HCT116 (cell line): Measurements from ENCODE around the gene BBLN. TPM values are rescaled to one million over a fixed set of nuclear protein-coding genes. Genes with fewer than 3 reads are reported as not detected.

Source experiments
- ATAC-seq: fragments of 200-7000 bp; cut with Tn5 transposase; 2 replicates; pipeline ENCODE4 v1.9.1; 2020; ENCODE audit warnings: mild to moderate bottlenecking, moderate library complexity
- BruUV-seq: library from RNA; stranded (reverse); fragments of 400-500 nt; replicated peaks from 2 replicates; lab custom pipeline; 2021; lab: Mats Ljungman, UMichigan
- CTCF ChIA-PET: fragments of 300-600 bp; sonication (Branson Sonifier 250); formaldehyde crosslinking; loops from one replicate; lab custom pipeline; 2021; ENCODE audit warnings: antibody characterized with exemption; lab: Charles Lee
- POLR2A ChIA-PET: fragments of 300-600, 350-600 bp; sonication (Branson Sonifier 250); formaldehyde crosslinking; loops from one replicate; lab custom pipeline; 2021; ENCODE audit warnings: antibody characterized with exemption; lab: Charles Lee
- RAD21 ChIA-PET, 2 experiments: fragments of 300-600 bp; sonication (Branson Sonifier 250); formaldehyde crosslinking; loops; one replicate each; lab custom pipeline; 2023; ENCODE audit warnings: low total read pairs in 2 of 2; ENCODE audit not compliant: uncharacterized antibody in 2 of 2, unreplicated experiment in 2 of 2, low non-redundant PET in 1 of 2; lab: Charles Lee
- DNase-seq: peaks from one replicate; pipeline ENCODE4 v3.0.0-alpha.2; 2010; ENCODE audit warnings: low read depth, low spot score
- H2AFZ ChIP-seq: fragments of 200-600 bp; shearing (Covaris generic), sonication (generic); 2 replicates; pipeline ENCODE4 v1.6.1; 2017; ENCODE audit warnings: low read depth, mixed run types, mixed read lengths, antibody characterized with exemption, low read length; ENCODE audit not compliant: poor library complexity, severe bottlenecking
- H3K27ac ChIP-seq: 2 replicates; pipeline ENCODE4 v1.5.1; 2012; ENCODE audit warnings: low read depth, low read length
- H3K27me3 ChIP-seq: fragments of 200-600 bp; sonication (generic); 2 replicates; pipeline ENCODE4 v1.6.1; 2016; ENCODE audit warnings: mixed run types, low read length, mixed read lengths; ENCODE audit not compliant: insufficient read depth
- H3K36me3 ChIP-seq, 2 experiments: fragments of 200-500 bp in 1 of 2; fragments of 200-600 bp in 1 of 2; sonication (Bioruptor generic) in 1 of 2; sonication (generic) in 1 of 2; 2 replicates each; pipeline versions ENCODE4 v1.5.1 to v1.6.1; 2014 to 2016; ENCODE audit warnings: low read length in 2 of 2, inconsistent platforms in 1 of 2, mixed read lengths in 1 of 2, mixed run types in 1 of 2; ENCODE audit not compliant: insufficient read depth in 2 of 2, control insufficient read depth in 1 of 2
- H3K4me1 ChIP-seq, 2 experiments: fragments of 200-600 bp in 1 of 2; sonication (generic) in 1 of 2; 2 replicates each; pipeline versions ENCODE4 v1.5.1 to v1.6.1; 2012 to 2017; ENCODE audit warnings: low read length in 2 of 2, inconsistent platforms in 1 of 2, mild to moderate bottlenecking in 1 of 2, mixed read lengths in 1 of 2, mixed run types in 1 of 2, moderate library complexity in 1 of 2; ENCODE audit not compliant: insufficient read depth in 2 of 2, control insufficient read depth in 1 of 2
- H3K4me2 ChIP-seq: fragments of 200-600 bp; sonication (generic); 2 replicates; pipeline ENCODE4 v1.6.1; 2017; ENCODE audit warnings: mixed run types, low read length, mixed read lengths
- H3K4me3 ChIP-seq, 2 experiments: fragments of 200-600 bp in 1 of 2; sonication (generic) in 1 of 2; replicated peaks in 1 of 2; 2 replicates each; pipeline ENCODE4 v1.5.1; 2011 to 2016; ENCODE audit warnings: low read length in 2 of 2, control low read depth in 1 of 2, low read depth in 1 of 2, mild to moderate bottlenecking in 1 of 2, mixed read lengths in 1 of 2, mixed run types in 1 of 2
- H3K79me2 ChIP-seq: fragments of 200-600 bp; sonication (generic); 2 replicates; pipeline ENCODE4 v1.6.1; 2017; ENCODE audit warnings: mild to moderate bottlenecking, mixed run types, low read length, moderate library complexity, mixed read lengths; ENCODE audit not compliant: insufficient read depth
- H3K9ac ChIP-seq: fragments of 200-600 bp; sonication (generic); 2 replicates; pipeline ENCODE4 v1.6.1; 2016; ENCODE audit warnings: low read length, mixed read lengths
- H3K9me2 ChIP-seq: fragments of 200-600 bp; sonication (generic), shearing (Covaris generic); 2 replicates; pipeline ENCODE4 v1.6.1; 2017; ENCODE audit warnings: mixed run types, mild to moderate bottlenecking, moderate library complexity; ENCODE audit not compliant: insufficient read depth
- H3K9me3 ChIP-seq, 2 experiments: fragments of 200-500 bp in 1 of 2; fragments of 200-600 bp in 1 of 2; sonication (Bioruptor generic) in 1 of 2; sonication (generic) in 1 of 2; 2 replicates each; pipeline ENCODE4 v1.6.1; 2014 to 2017; ENCODE audit warnings: low read length in 2 of 2, mixed read lengths in 2 of 2, inconsistent platforms in 1 of 2, low read depth in 1 of 2, mild to moderate bottlenecking in 1 of 2, mixed run types in 1 of 2, moderate library complexity in 1 of 2; ENCODE audit not compliant: control insufficient read depth in 1 of 2, insufficient read depth in 1 of 2
- H4K20me1 ChIP-seq: fragments of 200-600 bp; sonication (generic), shearing (Covaris generic); 2 replicates; pipeline ENCODE4 v1.6.1; 2017; ENCODE audit warnings: mixed run types, mild to moderate bottlenecking, moderate library complexity; ENCODE audit not compliant: insufficient read depth
- CTCF ChIP-seq, 3 experiments: fragments of 200-600 bp in 1 of 3; sonication (generic) in 1 of 3; IDR thresholded peaks in 2 of 3; conservative IDR thresholded peaks in 1 of 3; 2 replicates each; pipeline ENCODE4 v1.5.1; 2012 to 2017; ENCODE audit warnings: low read depth in 2 of 3, low read length in 2 of 3, antibody characterized with exemption in 1 of 3, borderline replicate concordance in 1 of 3, control low read depth in 1 of 3, mild to moderate bottlenecking in 1 of 3, mixed read lengths in 1 of 3, mixed run types in 1 of 3, moderate library complexity in 1 of 3; ENCODE audit not compliant: insufficient read depth in 1 of 3
- EZH2 ChIP-seq: fragments of 200-600 bp; sonication (generic); IDR thresholded peaks from 2 replicates; pipeline ENCODE4 v1.6.1; 2017; ENCODE audit warnings: antibody characterized with exemption, mixed run types
- FOSL1 ChIP-seq: IDR thresholded peaks from 2 replicates; pipeline ENCODE4 v1.6.1; 2012; ENCODE audit warnings: low read depth
- MAX ChIP-seq: IDR thresholded peaks from 2 replicates; pipeline ENCODE4 v1.6.1; 2012
- RAD21 ChIP-seq: IDR thresholded peaks from 2 replicates; pipeline ENCODE4 v1.6.1; 2012; ENCODE audit warnings: low read depth, mild to moderate bottlenecking
- SIN3A ChIP-seq: IDR thresholded peaks from 2 replicates; pipeline ENCODE4 v1.6.1; 2012; ENCODE audit warnings: low read depth
- TCF7L2 ChIP-seq: IDR thresholded peaks from 2 replicates; pipeline ENCODE4 v1.7.0; 2011; ENCODE audit warnings: borderline replicate concordance, inconsistent platforms; ENCODE audit not compliant: insufficient read depth, insufficient read length; ENCODE audit errors: extremely low read depth
- YY1 ChIP-seq: IDR thresholded peaks from 2 replicates; pipeline ENCODE4 v1.6.1; 2011; ENCODE audit warnings: low read length, low read depth, moderate library complexity, mild to moderate bottlenecking; ENCODE audit not compliant: insufficient replicate concordance; ENCODE audit errors: extremely low read depth
- ZBTB33 ChIP-seq: IDR thresholded peaks from 2 replicates; pipeline ENCODE4 v1.6.1; 2011; ENCODE audit warnings: mild to moderate bottlenecking, low read length, moderate library complexity; ENCODE audit not compliant: insufficient replicate concordance; ENCODE audit errors: extremely low read depth
- ZNF274 ChIP-seq: fragments of 200-500 bp; sonication (Bioruptor generic); IDR thresholded peaks from 2 replicates; pipeline ENCODE4 v1.6.1; 2014; ENCODE audit warnings: mild to moderate bottlenecking, low read depth, low read length, inconsistent platforms
- intact Hi-C: fragments of 100-400 bp; cut with micrococcal nuclease; formaldehyde crosslinking; loops from 2 replicates; pipeline ENCODE4 v1.10.0; 2022
- total RNA-seq: library from RNA; stranded (reverse); gene quantifications from one replicate; pipeline ENCODE4 v1.2.1, GENCODE V29; 2021; ENCODE audit not compliant: unreplicated experiment

The BBLN gene
- total RNA-seq, 1 experiment from 2014 or later, result 119 TPM

GRCh38 chr9:128211981-128212281, 51.9 kb downstream of the BBLN start:
- Histone ChIP-seq H3K27ac (no peak overlapping the region), H3K79me2 (no peaks in the 10 kb centered on the region), H3K9ac (0 out of 2 replicates have a peak overlapping the region, but pooled peaks have one; percentile 2), H3K9me2 (no peaks in the 10 kb centered on the region), H3K4me3 (no peak overlapping the region), H3K9me3 (no peaks in the 10 kb centered on the region), H4K20me1 (no peaks in the 10 kb centered on the region), H3K27me3 (no peaks in the 10 kb centered on the region), H3K4me2 (peak overlapping the region; percentile 19; the same call in 1 of the 2 replicates), H3K4me1 (peaks cover 9 to 38% of the 10 kb centered on the region in 2 experiments), H2AFZ (no peak overlapping the region), H3K36me3 (no peaks in the 10 kb centered on the region)
- intact Hi-C loops, result no loop called here
- no peak for DNase-seq
- ChIA-PET RAD21 (no interaction called here), CTCF (no interaction called here), POLR2A (no interaction called here)
- no peak for ATAC-seq
- BruUV-seq, result no TSS peak
- TF ChIP-seq ZBTB33, result no peak
- TF ChIP-seq RAD21, result no peak
- TF ChIP-seq MAX, result no peak
- TF ChIP-seq ZNF274, result no peak
- TF ChIP-seq SIN3A, result no peak
- no peak for TF ChIP-seq CTCF (IDR thresholded peaks at IDR 0.05 in 2 of 3, conservative IDR thresholded peaks at IDR 0.05 in 1 of 3; ENCODE audit: borderline replicate concordance in 1 of 3, insufficient read depth in 1 of 3, low read depth in 2 of 3, low read length in 2 of 3)
- no peak for TF ChIP-seq YY1
- no peak for TF ChIP-seq TCF7L2
- no peak for TF ChIP-seq FOSL1
- no peak for TF ChIP-seq EZH2
- TF ChIP-seq, all 23 proteins: peak for 0

Other genes with a start within 250 kb of the BBLN start
- gene ST6GALNAC4, start 243.2 kb upstream of the BBLN start, total RNA-seq, result 49.4 TPM
- gene PIP5KL1, start 229.5 kb upstream of the BBLN start, total RNA-seq, result 37.6 TPM
- 54.6 TPM for gene DPM2, start 222.4 kb upstream of the BBLN start, total RNA-seq
- 44.2 TPM for gene EEIG1, start 179.3 kb upstream of the BBLN start, total RNA-seq
- gene NAIF1, start 92.9 kb upstream of the BBLN start, total RNA-seq, result 11.0 TPM
- 15.3 TPM for gene SLC25A25, start 92.0 kb upstream of the BBLN start, total RNA-seq
- 148 TPM for gene PTGES2, start 32.5 kb upstream of the BBLN start, total RNA-seq
- gene LCN2, start 10.8 kb upstream of the BBLN start, total RNA-seq, result 9.2 TPM
- 144 TPM for gene CIZ1, start 31.3 kb downstream of the BBLN start, total RNA-seq
- 12.0 TPM for gene DNM1, start 43.1 kb downstream of the BBLN start, total RNA-seq
- gene GOLGA2, start 115.7 kb downstream of the BBLN start, total RNA-seq, result 67.0 TPM
- 22.4 TPM for gene SWI5, start 116.0 kb downstream of the BBLN start, total RNA-seq
- 42.1 TPM for gene TRUB2, start 162.2 kb downstream of the BBLN start, total RNA-seq
- 45.8 TPM for gene COQ4, start 162.6 kb downstream of the BBLN start, total RNA-seq
- 33.9 TPM for gene SLC27A4, start 180.3 kb downstream of the BBLN start, total RNA-seq
- gene URM1, start 211.1 kb downstream of the BBLN start, total RNA-seq, result 51.6 TPM